ENCODE results near the gene ACE2.

Gene ACE2

DNA sequence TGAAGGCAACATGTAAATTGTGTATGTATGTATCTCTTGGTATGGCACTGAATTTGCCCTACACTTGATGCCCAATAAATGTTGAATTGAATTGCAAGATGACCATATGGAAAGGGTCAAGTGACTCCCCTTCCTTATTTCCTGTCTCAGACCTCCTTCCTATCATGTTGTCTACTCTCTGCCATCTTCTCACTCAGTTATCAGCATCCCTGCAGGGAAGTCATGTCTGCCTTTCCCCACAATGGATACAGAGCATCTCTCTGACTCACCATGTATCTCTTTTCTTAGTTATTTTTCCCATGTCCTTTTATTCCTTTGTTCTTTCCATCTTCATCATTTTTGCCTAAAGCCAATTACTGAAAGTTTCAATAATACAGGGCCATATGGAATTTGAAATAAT is 77.7 kb downstream of the ACE2 start:
- Histone ChIP-seq H3K27me3 (replicated peaks; ENCODE audit: insufficient read depth, low read length) (no peaks in the 10 kb centered on the region), H3K4me3 (ENCODE audit: low read length) (no peak overlapping the region), H4K20me1 (ENCODE audit: insufficient read depth, low read length) (no peaks in the 10 kb centered on the region), H3K27ac (ENCODE audit: low read length) (no peak overlapping the region), H3K79me2 (ENCODE audit: low read length) (no peaks in the 10 kb centered on the region), H3F3A (ENCODE audit: insufficient read depth, low read length) (no peaks in the 10 kb centered on the region), H2AFZ (ENCODE audit: low read length) (no peak overlapping the region), H3K4me2 (ENCODE audit: low read depth, low read length) (no peak overlapping the region), H3K9ac (ENCODE audit: low read length) (no peak overlapping the region), H3K9me2 (replicated peaks; ENCODE audit: insufficient read depth, low read length) (no peaks in the 10 kb centered on the region), H3K4me1 (ENCODE audit: low read length) (no peaks in the 10 kb centered on the region), H3K9me3 (replicated peaks; ENCODE audit: insufficient read depth, low read length) (no peaks in the 10 kb centered on the region), H3K36me3 (replicated peaks; ENCODE audit: insufficient read depth, low read length) (no peaks in the 10 kb centered on the region)
- DNase-seq: no peak
- TF ChIP-seq EZH2 (optimal IDR thresholded peaks at IDR 0.05; ENCODE audit: low read depth, low read length) (no peak), EZH2phosphoT487 (IDR thresholded peaks at IDR 0.05; ENCODE audit: low read length) (no peak)
- TF ChIP-seq, protein P1, sequence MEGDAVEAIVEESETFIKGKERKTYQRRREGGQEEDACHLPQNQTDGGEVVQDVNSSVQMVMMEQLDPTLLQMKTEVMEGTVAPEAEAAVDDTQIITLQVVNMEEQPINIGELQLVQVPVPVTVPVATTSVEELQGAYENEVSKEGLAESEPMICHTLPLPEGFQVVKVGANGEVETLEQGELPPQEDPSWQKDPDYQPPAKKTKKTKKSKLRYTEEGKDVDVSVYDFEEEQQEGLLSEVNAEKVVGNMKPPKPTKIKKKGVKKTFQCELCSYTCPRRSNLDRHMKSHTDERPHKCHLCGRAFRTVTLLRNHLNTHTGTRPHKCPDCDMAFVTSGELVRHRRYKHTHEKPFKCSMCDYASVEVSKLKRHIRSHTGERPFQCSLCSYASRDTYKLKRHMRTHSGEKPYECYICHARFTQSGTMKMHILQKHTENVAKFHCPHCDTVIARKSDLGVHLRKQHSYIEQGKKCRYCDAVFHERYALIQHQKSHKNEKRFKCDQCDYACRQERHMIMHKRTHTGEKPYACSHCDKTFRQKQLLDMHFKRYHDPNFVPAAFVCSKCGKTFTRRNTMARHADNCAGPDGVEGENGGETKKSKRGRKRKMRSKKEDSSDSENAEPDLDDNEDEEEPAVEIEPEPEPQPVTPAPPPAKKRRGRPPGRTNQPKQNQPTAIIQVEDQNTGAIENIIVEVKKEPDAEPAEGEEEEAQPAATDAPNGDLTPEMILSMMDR (IDR thresholded peaks at IDR 0.05; ENCODE audit: low read length): no peak

DNA sequence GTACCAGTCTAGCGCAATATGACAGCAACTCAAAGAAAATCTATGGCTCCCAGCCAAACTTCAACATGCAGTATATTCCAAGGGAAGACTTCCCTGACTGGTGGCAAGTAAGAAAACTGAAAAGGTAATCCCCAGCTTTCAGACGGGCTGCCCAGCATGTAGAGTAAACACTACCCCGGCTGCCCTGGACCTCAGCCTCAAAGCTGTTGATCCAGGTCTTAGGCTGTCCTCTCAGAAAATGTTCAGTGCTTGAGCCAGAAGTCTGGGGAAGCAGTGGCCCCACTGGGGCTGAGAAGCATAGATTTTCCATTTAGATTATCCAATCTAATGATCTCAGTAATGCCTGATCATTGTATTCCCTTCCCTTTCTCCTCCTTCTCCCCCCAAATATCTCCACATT is 78.3 kb downstream of the ACE2 start:
- Histone ChIP-seq H3K27me3 (replicated peaks; ENCODE audit: insufficient read depth, low read length) (no peaks in the 10 kb centered on the region), H3K4me2 (ENCODE audit: low read depth, low read length) (no peak overlapping the region), H3K36me3 (replicated peaks; ENCODE audit: insufficient read depth, low read length) (no peaks in the 10 kb centered on the region), H3K27ac (ENCODE audit: low read length) (no peak overlapping the region), H4K20me1 (ENCODE audit: insufficient read depth, low read length) (no peaks in the 10 kb centered on the region), H3F3A (ENCODE audit: insufficient read depth, low read length) (no peaks in the 10 kb centered on the region), H3K4me3 (ENCODE audit: low read length) (no peak overlapping the region), H2AFZ (ENCODE audit: low read length) (no peak overlapping the region), H3K9ac (ENCODE audit: low read length) (no peak overlapping the region), H3K9me3 (replicated peaks; ENCODE audit: insufficient read depth, low read length) (no peaks in the 10 kb centered on the region), H3K79me2 (ENCODE audit: low read length) (no peaks in the 10 kb centered on the region), H3K9me2 (replicated peaks; ENCODE audit: insufficient read depth, low read length) (no peaks in the 10 kb centered on the region), H3K4me1 (ENCODE audit: low read length) (no peaks in the 10 kb centered on the region)
- no peak for DNase-seq
- TF ChIP-seq EZH2 (optimal IDR thresholded peaks at IDR 0.05; ENCODE audit: low read depth, low read length) (no peak), EZH2phosphoT487 (IDR thresholded peaks at IDR 0.05; ENCODE audit: low read length) (no peak)
- TF ChIP-seq, protein P1 (IDR thresholded peaks at IDR 0.05; ENCODE audit: low read length): no peak

DNA sequence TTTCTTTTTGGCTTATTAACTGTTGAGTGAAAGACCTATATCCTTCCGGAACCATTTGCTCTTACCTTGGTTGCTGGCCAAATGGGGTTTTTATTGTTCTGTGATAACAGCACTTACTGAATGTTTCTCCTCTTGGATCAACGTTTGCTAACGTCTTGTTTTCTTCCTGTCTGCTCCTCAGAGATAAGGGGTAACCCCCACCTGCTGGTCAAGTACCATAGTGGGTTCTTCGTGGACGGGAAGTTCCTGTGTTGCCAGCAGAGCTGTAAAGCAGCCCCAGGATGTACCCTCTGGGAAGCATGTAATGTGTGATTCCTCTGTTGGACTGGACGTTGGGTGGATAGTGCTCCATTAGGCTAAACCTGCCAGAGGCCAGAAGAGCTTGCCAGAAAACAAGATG is 84.8 kb downstream of the ACE2 start:
- Histone ChIP-seq H3K9ac (ENCODE audit: low read length) (no peak overlapping the region), H4K20me1 (ENCODE audit: insufficient read depth, low read length) (no peaks in the 10 kb centered on the region), H3K27ac (ENCODE audit: low read length) (no peak overlapping the region), H3K79me2 (ENCODE audit: low read length) (no peaks in the 10 kb centered on the region), H3K4me1 (ENCODE audit: low read length) (no peaks in the 10 kb centered on the region), H2AFZ (ENCODE audit: low read length) (no peak overlapping the region), H3K9me2 (replicated peaks; ENCODE audit: insufficient read depth, low read length) (no peaks in the 10 kb centered on the region), H3K27me3 (replicated peaks; ENCODE audit: insufficient read depth, low read length) (no peaks in the 10 kb centered on the region), H3K36me3 (replicated peaks; ENCODE audit: insufficient read depth, low read length) (no peaks in the 10 kb centered on the region), H3K4me3 (ENCODE audit: low read length) (no peak overlapping the region), H3K4me2 (ENCODE audit: low read depth, low read length) (no peak overlapping the region), H3F3A (ENCODE audit: insufficient read depth, low read length) (no peaks in the 10 kb centered on the region), H3K9me3 (replicated peaks; ENCODE audit: insufficient read depth, low read length) (no peaks in the 10 kb centered on the region)
- DNase-seq: no peak
- TF ChIP-seq, protein P1 (IDR thresholded peaks at IDR 0.05; ENCODE audit: low read length): no peak
- TF ChIP-seq EZH2phosphoT487 (IDR thresholded peaks at IDR 0.05; ENCODE audit: low read length) (no peak), EZH2 (optimal IDR thresholded peaks at IDR 0.05; ENCODE audit: low read depth, low read length) (no peak)

All from MM.1S (cell line).